T47D (cell line): ENCODE results near the gene GPR89A.
"Not testable (repeated sequence)": the region's sequence is repeated elsewhere in the genome, so short reads cannot be mapped to it uniquely, and the experiment has no call there.

ENCODE experiments used
- DNase-seq, 2 experiments: peaks; one replicate each; pipeline versions ENCODE4 v3.0.0 to v3.0.0-alpha.2; 2011 to 2012; ENCODE audit warnings: low read depth in 1 of 2, low spot score in 1 of 2
- JUND ChIP-seq: IDR thresholded peaks from 2 replicates; pipeline ENCODE4 v1.6.1; 2012; ENCODE audit warnings: low read depth
- in situ Hi-C: cut with HindIII; loops from 2 replicates; pipeline ENCODE4 v1.10.0; 2016; ENCODE audit warnings: low sequenced_read_pairs, low pct_unique_long_range_greater_than_20kb

Gene GPR89A

GRCh38 chr1:145665015-145665414, 57.2 kb downstream of the GPR89A start:
- in situ Hi-C loops: not testable (repeated sequence)

GRCh38 chr1:145670995-145671745, 63.4 kb downstream of the GPR89A start:
- in situ Hi-C loops, DNase-seq: not testable (repeated sequence)

More at GRCh38 chr1:145665015-145665414, 57.2 kb downstream of the GPR89A start:
- not testable (repeated sequence) for DNase-seq

- in situ Hi-C loops, DNase-seq: not testable (repeated sequence)
Measured at GRCh38 chr1:145673217-145673616, 65.4 kb downstream of the GPR89A start.

- in situ Hi-C loops, DNase-seq: not testable (repeated sequence)
Measured at GRCh38 chr1:145684858-145685257, 77.1 kb downstream of the GPR89A start.

- DNase-seq, in situ Hi-C loops: not testable (repeated sequence)
Measured at GRCh38 chr1:145686078-145686477, 78.3 kb downstream of the GPR89A start.

- no peak for TF ChIP-seq JUND
- DNase-seq: no peak
- in situ Hi-C loops: no loop called here
Measured at GRCh38 chr1:145688328-145688727, 80.5 kb downstream of the GPR89A start.

GRCh38 chr1:145688924-145689323, 81.1 kb downstream of the GPR89A start:
- no peak for TF ChIP-seq JUND
- DNase-seq: no peak
- in situ Hi-C loops: no loop called here

GRCh38 chr1:145689922-145690321, 82.1 kb downstream of the GPR89A start:
- in situ Hi-C loops: no loop called here
- TF ChIP-seq JUND: no peak
- no peak for DNase-seq

- in situ Hi-C loops: no loop called here
- TF ChIP-seq JUND: no peak
- DNase-seq: peak in 1 of 2 experiments; percentile 52
Measured at GRCh38 chr1:145690587-145691558, 83.1 kb downstream of the GPR89A start.

- in situ Hi-C loops: no loop called here
- TF ChIP-seq JUND: no peak
- DNase-seq: no peak
Measured at GRCh38 chr1:145692785-145693443, 85.1 kb downstream of the GPR89A start.

GRCh38 chr1:145695821-145696629, 88.2 kb downstream of the GPR89A start:
- TF ChIP-seq JUND: no peak
- in situ Hi-C loops: no loop called here
- no peak for DNase-seq

- TF ChIP-seq JUND: no peak
- in situ Hi-C loops: no loop called here
- no peak for DNase-seq
Measured at GRCh38 chr1:145696630-145696960, 88.8 kb downstream of the GPR89A start.
